ENCODE measurements around the gene ACAP1.
A peak's percentile ranks its signal among the peaks of the same experiment; 100 is the strongest.

ACAP1 gene

GRCh38 chr17:7336240-7337175, at the start of gene ACAP1:
TSS of gene ACAP1 (plus strand) at chr17:7336529. CDS start at chr17:7336735, 206 bp downstream.
- peak; percentile 93 for DNase-seq

- DNase-seq, result no peak
Measured at GRCh38 chr17:7289256-7290032, 46.9 kb upstream of the ACAP1 start.

- no peak for DNase-seq
Measured at GRCh38 chr17:7290166-7290565, 46.2 kb upstream of the ACAP1 start.

- DNase-seq, result no peak
Measured at GRCh38 chr17:7290685-7291084, 45.6 kb upstream of the ACAP1 start.

- no peak for DNase-seq
Measured at GRCh38 chr17:7292194-7292593, 44.1 kb upstream of the ACAP1 start.

- no peak for DNase-seq
Measured at GRCh38 chr17:7292729-7293128, 43.6 kb upstream of the ACAP1 start.

GRCh38 chr17:7293159-7293558, 43.2 kb upstream of the ACAP1 start:
- no peak for DNase-seq

- no peak for DNase-seq
Measured at GRCh38 chr17:7293816-7294613, 42.3 kb upstream of the ACAP1 start.

- DNase-seq, result peak; percentile 86
Measured at GRCh38 chr17:7294614-7295153, 41.6 kb upstream of the ACAP1 start, which contains the start of gene YBX2. TSS of gene YBX2 (minus strand) at chr17:7294639. CDS start at chr17:7294500, 139 bp downstream.

- no peak for DNase-seq
Measured at GRCh38 chr17:7295230-7296180, 40.8 kb upstream of the ACAP1 start.

GRCh38 chr17:7296189-7296861, 40.0 kb upstream of the ACAP1 start:
- peak; percentile 84 for DNase-seq

- DNase-seq, result no peak
Measured at GRCh38 chr17:7304179-7304578, 32.1 kb upstream of the ACAP1 start.

- DNase-seq, result peak; percentile 100
Measured at GRCh38 chr17:7306911-7307685, 29.2 kb upstream of the ACAP1 start, which contains the start of gene EIF5A. TSS of gene EIF5A (plus strand) at chr17:7307628. CDS start at chr17:7309636, 2,008 bp downstream.

GRCh38 chr17:7307686-7308624, 28.4 kb upstream of the ACAP1 start:
- DNase-seq, result peak; percentile 58

GRCh38 chr17:7308625-7309433, 27.5 kb upstream of the ACAP1 start:
- DNase-seq, result peak; percentile 83

GRCh38 chr17:7309628-7310027, 26.7 kb upstream of the ACAP1 start:
- DNase-seq, result no peak

GRCh38 chr17:7311110-7311705, 25.1 kb upstream of the ACAP1 start:
- DNase-seq, result no peak
